BE2C (cell line): ENCODE measurements around the gene RASGRP1.

Source experiments
- DNase-seq: peaks from one replicate; pipeline ENCODE4 v3.0.0-alpha.2; 2020
- H3K27me3 ChIP-seq: fragments of 250-450 bp; sonication (Bioruptor Pico); 2 replicates; pipeline ENCODE4 v1.5.1; 2020; ENCODE audit warnings: mild to moderate bottlenecking
- H3K36me3 ChIP-seq: fragments of 250-450 bp; sonication (Bioruptor Pico); 2 replicates; pipeline ENCODE4 v1.5.1; 2020; ENCODE audit warnings: mild to moderate bottlenecking
- H3K4me1 ChIP-seq: fragments of 250-450 bp; sonication (Bioruptor Pico); 2 replicates; pipeline ENCODE4 v1.5.1; 2020
- H3K4me3 ChIP-seq: 2 replicates; pipeline ENCODE4 v1.5.1; 2011; ENCODE audit warnings: low read depth, low read length
- H3K9me3 ChIP-seq: fragments of 250-450 bp; sonication (Bioruptor Pico); 2 replicates; pipeline ENCODE4 v1.5.1; 2020
- CTCF ChIP-seq: IDR thresholded peaks from 2 replicates; pipeline ENCODE4 v1.5.1; 2012; ENCODE audit warnings: mild to moderate bottlenecking, low read depth, low read length

The RASGRP1 gene

DNA sequence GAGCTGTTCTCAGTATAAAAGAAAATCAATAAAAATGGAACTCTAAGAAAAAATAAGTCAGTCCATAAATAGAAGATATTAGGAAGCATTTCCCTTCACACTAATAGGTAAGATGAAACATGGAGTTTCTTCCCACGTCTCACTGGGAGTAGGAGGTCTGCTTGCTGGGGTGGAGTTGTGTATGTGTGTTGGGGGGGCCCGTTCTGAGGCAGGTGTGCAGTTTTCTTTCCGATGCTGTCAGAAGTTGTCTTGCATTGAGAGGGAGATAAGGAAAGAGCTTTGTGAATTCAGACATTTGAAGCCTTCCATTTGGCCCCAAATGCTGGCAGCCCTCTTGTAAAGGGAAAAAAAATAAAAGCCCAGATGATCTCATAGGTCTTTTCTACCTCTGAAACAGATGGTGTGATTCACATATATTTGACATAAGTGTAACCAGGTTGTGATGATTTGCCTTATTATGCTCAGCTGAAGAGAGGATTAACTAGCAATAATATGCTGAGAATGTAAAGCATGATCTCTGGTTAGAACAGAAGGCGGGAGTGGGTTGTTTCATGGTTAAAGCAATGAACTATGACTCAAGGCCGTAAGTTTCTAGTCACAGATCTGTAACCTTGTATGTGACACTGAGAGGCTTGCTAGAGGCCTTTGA, 8.8 kb downstream of the RASGRP1 start:
- no peak for TF ChIP-seq CTCF
- Histone ChIP-seq H3K9me3 (no peaks in the 10 kb centered on the region), H3K4me1 (no peaks in the 10 kb centered on the region), H3K36me3 (no peaks in the 10 kb centered on the region), H3K27me3 (peaks cover 16% of the 10 kb centered on the region), H3K4me3 (no peak overlapping the region)
- no peak for DNase-seq

DNA sequence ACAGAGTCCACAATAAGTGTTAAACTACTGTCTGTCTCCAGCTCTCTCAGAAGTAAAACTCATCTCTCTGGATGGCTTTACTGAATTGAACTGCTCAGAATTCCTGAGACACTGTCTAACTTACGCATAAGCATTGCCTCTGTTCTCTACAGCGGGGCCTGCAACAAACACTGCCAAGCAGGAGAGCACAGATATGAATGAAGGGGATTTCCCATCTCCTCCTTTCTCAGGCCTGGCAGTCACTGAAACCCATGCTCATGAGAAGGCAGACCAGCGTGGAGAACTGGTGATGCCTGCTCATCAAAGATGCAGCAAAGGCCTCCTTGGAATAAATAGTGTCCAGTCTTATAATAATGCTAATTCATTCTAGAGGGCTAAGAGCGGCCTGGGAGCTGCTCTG, 10.3 kb downstream of the RASGRP1 start:
- Histone ChIP-seq H3K9me3 (no peaks in the 10 kb centered on the region), H3K27me3 (peaks cover 18% of the 10 kb centered on the region), H3K4me1 (no peaks in the 10 kb centered on the region), H3K4me3 (no peak overlapping the region), H3K36me3 (no peaks in the 10 kb centered on the region)
- no peak for DNase-seq
- no peak for TF ChIP-seq CTCF

DNA sequence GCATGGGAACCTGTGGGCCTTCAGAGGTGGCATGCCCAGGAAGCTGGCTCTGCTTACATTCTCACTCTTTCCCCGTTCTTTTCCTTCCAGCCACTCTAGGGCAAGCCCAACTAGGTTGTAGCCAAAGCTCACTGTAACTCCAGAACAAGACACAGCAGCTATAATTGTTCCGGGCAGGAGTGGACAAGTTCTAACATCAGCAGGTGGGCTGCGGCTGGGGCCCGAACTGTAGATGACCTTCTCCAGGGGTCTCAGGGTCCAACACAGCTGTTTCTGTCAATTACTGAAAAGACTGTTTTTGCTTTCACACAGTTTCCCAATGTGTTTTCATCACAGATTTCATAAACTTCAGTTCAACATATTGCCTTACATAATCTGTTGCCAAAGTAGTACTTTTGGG, 11.5 kb downstream of the RASGRP1 start:
- no peak for DNase-seq
- Histone ChIP-seq H3K4me3 (no peak overlapping the region), H3K4me1 (no peaks in the 10 kb centered on the region), H3K36me3 (no peaks in the 10 kb centered on the region), H3K9me3 (no peaks in the 10 kb centered on the region), H3K27me3 (peaks cover 23% of the 10 kb centered on the region)
- no peak for TF ChIP-seq CTCF

- Histone ChIP-seq H3K4me3 (no peak overlapping the region), H3K4me1 (no peaks in the 10 kb centered on the region), H3K9me3 (no peaks in the 10 kb centered on the region), H3K27me3 (peaks cover 28% of the 10 kb centered on the region), H3K36me3 (no peaks in the 10 kb centered on the region)
- no peak for TF ChIP-seq CTCF
- DNase-seq = no peak
Observed at GRCh38 chr15:38551720-38552648, 12.6 kb downstream of the RASGRP1 start.

- DNase-seq = no peak
- Histone ChIP-seq H3K4me3 (no peak overlapping the region), H3K36me3 (no peaks in the 10 kb centered on the region), H3K9me3 (no peaks in the 10 kb centered on the region), H3K27me3 (peaks cover 31% of the 10 kb centered on the region), H3K4me1 (no peaks in the 10 kb centered on the region)
- no peak for TF ChIP-seq CTCF
Observed at GRCh38 chr15:38549222-38549621, 15.4 kb downstream of the RASGRP1 start.
